Panc1 (cell line): ENCODE measurements around the gene GCKR. TPM values are rescaled to one million over a fixed set of nuclear protein-coding genes. Genes with fewer than 3 reads are reported as not detected.

Source experiments
- ATAC-seq: fragments of 200-7000 bp; cut with Tn5 transposase; 2 replicates; pipeline ENCODE4 v1.9.1; 2020; ENCODE audit warnings: mild to moderate bottlenecking, moderate library complexity
- BruUV-seq: library from RNA; stranded (reverse); fragments of 400-500 nt; replicated peaks from 2 replicates; lab custom pipeline; 2021; lab: Mats Ljungman, UMichigan
- CTCF ChIA-PET: fragments of 300-600 bp; sonication (Branson Sonifier 250); formaldehyde crosslinking; loops from one replicate; lab custom pipeline; 2022; ENCODE audit warnings: antibody characterized with exemption; lab: Charles Lee
- POLR2A ChIA-PET: fragments of 300-600 bp; sonication (Branson Sonifier 250); formaldehyde crosslinking; loops from one replicate; lab custom pipeline; 2022; ENCODE audit warnings: antibody characterized with exemption; lab: Charles Lee
- DNase-seq: peaks from one replicate; pipeline ENCODE4 v3.0.0-alpha.2; 2010; ENCODE audit warnings: low read depth, low spot score
- H3K27ac ChIP-seq: 2 replicates; pipeline ENCODE4 v1.5.1; 2011; ENCODE audit warnings: mild to moderate bottlenecking, low read length, inconsistent platforms
- H3K27me3 ChIP-seq: fragments of 200-500 bp; sonication (Bioruptor generic); 2 replicates; pipeline ENCODE4 v1.6.0; 2014; ENCODE audit warnings: low read length, inconsistent platforms; ENCODE audit not compliant: control insufficient read depth, insufficient read depth
- H3K36me3 ChIP-seq: fragments of 200-500 bp; sonication (Bioruptor generic); 2 replicates; pipeline ENCODE4 v1.5.1; 2014; ENCODE audit warnings: inconsistent platforms, mild to moderate bottlenecking, low read length, moderate library complexity; ENCODE audit not compliant: control insufficient read depth, insufficient read depth
- H3K4me1 ChIP-seq: 2 replicates; pipeline ENCODE4 v1.5.1; 2011; ENCODE audit warnings: inconsistent platforms, mild to moderate bottlenecking, low read length, moderate library complexity; ENCODE audit not compliant: control insufficient read depth, insufficient read depth
- H3K4me3 ChIP-seq, 2 experiments: 2 replicates each; pipeline ENCODE4 v1.5.1; 2011 to 2012; ENCODE audit warnings: low read depth in 2 of 2, low read length in 2 of 2, mild to moderate bottlenecking in 2 of 2, inconsistent platforms in 1 of 2, moderate library complexity in 1 of 2
- H3K9me3 ChIP-seq: fragments of 200-500 bp; sonication (Bioruptor generic); 2 replicates; pipeline ENCODE4 v1.5.1; 2014; ENCODE audit warnings: low read depth, mild to moderate bottlenecking, inconsistent platforms, low read length, moderate library complexity; ENCODE audit not compliant: control insufficient read depth, insufficient read depth
- POLR2AphosphoS5 ChIP-seq: IDR thresholded peaks from 2 replicates; pipeline ENCODE4 v1.6.1; 2012; ENCODE audit warnings: mild to moderate bottlenecking, low read depth, low read length, moderate library complexity
- SIN3A ChIP-seq: IDR thresholded peaks from 2 replicates; pipeline ENCODE4 v1.6.1; 2012; ENCODE audit warnings: low read depth, mild to moderate bottlenecking, low read length, moderate library complexity, borderline replicate concordance; ENCODE audit not compliant: insufficient read depth
- TCF7L2 ChIP-seq: IDR thresholded peaks from 2 replicates; pipeline ENCODE4 v1.6.1; 2011; ENCODE audit warnings: mild to moderate bottlenecking, low read depth, low read length, inconsistent platforms
- in situ Hi-C: cut with HindIII; loops from 2 replicates; pipeline ENCODE4 v1.10.0; 2016; ENCODE audit warnings: low sequenced_read_pairs, low pct_unique_long_range_greater_than_20kb
- intact Hi-C: fragments of 100-400 bp; cut with micrococcal nuclease; formaldehyde crosslinking; loops from one replicate; pipeline ENCODE4 v1.10.0; 2022; ENCODE audit not compliant: unreplicated experiment
- total RNA-seq: library from RNA; stranded (reverse); gene quantifications from one replicate; pipeline ENCODE4 v1.2.1, GENCODE V29; 2021; ENCODE audit not compliant: unreplicated experiment
- TF ChIP-seq, protein P1 (sequence below), 2 experiments: IDR thresholded peaks; 2 replicates each; pipeline ENCODE4 v1.6.1; 2011 to 2012; ENCODE audit warnings: low read depth in 2 of 2, control low read depth in 1 of 2, low read length in 1 of 2, mild to moderate bottlenecking in 1 of 2, moderate library complexity in 1 of 2; ENCODE audit not compliant: insufficient read depth in 1 of 2
- TF ChIP-seq, protein P2 (sequence below): fragments of 450-650 bp; IDR thresholded peaks from 2 replicates; pipeline ENCODE4 v1.5.1; 2017; ENCODE audit warnings: mild to moderate bottlenecking

Gene GCKR
- total RNA-seq, 1 experiment from 2014 or later, result 0.33 TPM

- H3K36me3 ChIP-seq, result no peaks in the 10 kb centered on the region
- no peak overlapping the region for H3K4me3 ChIP-seq
- H3K9me3 ChIP-seq, result no peaks in the 10 kb centered on the region
- ChIA-PET POLR2A (no interaction called here), CTCF (interaction anchor here (0.5 kb wide), 1 partner anchor 113 kb away, joined by 3 read pairs; no protein-coding TSS in a partner anchor)
- BruUV-seq, result no TSS peak
- H3K27me3 ChIP-seq, result peaks cover 28% of the 10 kb centered on the region
- no peak overlapping the region for H3K27ac ChIP-seq
- in situ Hi-C loops, result no loop called here
- intact Hi-C loops, result no loop called here
- no peaks in the 10 kb centered on the region; the same call in 1 of the 2 replicates for H3K4me1 ChIP-seq
- DNase-seq (no peak), ATAC-seq (no peak)
- TF ChIP-seq, protein P1, sequence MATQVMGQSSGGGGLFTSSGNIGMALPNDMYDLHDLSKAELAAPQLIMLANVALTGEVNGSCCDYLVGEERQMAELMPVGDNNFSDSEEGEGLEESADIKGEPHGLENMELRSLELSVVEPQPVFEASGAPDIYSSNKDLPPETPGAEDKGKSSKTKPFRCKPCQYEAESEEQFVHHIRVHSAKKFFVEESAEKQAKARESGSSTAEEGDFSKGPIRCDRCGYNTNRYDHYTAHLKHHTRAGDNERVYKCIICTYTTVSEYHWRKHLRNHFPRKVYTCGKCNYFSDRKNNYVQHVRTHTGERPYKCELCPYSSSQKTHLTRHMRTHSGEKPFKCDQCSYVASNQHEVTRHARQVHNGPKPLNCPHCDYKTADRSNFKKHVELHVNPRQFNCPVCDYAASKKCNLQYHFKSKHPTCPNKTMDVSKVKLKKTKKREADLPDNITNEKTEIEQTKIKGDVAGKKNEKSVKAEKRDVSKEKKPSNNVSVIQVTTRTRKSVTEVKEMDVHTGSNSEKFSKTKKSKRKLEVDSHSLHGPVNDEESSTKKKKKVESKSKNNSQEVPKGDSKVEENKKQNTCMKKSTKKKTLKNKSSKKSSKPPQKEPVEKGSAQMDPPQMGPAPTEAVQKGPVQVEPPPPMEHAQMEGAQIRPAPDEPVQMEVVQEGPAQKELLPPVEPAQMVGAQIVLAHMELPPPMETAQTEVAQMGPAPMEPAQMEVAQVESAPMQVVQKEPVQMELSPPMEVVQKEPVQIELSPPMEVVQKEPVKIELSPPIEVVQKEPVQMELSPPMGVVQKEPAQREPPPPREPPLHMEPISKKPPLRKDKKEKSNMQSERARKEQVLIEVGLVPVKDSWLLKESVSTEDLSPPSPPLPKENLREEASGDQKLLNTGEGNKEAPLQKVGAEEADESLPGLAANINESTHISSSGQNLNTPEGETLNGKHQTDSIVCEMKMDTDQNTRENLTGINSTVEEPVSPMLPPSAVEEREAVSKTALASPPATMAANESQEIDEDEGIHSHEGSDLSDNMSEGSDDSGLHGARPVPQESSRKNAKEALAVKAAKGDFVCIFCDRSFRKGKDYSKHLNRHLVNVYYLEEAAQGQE (IDR thresholded peaks at IDR 0.05; ENCODE audit: insufficient read depth in 1 of 2, low read depth in 2 of 2, low read length in 1 of 2), result no peak
- TF ChIP-seq TCF7L2, result no peak
- TF ChIP-seq, protein P2, sequence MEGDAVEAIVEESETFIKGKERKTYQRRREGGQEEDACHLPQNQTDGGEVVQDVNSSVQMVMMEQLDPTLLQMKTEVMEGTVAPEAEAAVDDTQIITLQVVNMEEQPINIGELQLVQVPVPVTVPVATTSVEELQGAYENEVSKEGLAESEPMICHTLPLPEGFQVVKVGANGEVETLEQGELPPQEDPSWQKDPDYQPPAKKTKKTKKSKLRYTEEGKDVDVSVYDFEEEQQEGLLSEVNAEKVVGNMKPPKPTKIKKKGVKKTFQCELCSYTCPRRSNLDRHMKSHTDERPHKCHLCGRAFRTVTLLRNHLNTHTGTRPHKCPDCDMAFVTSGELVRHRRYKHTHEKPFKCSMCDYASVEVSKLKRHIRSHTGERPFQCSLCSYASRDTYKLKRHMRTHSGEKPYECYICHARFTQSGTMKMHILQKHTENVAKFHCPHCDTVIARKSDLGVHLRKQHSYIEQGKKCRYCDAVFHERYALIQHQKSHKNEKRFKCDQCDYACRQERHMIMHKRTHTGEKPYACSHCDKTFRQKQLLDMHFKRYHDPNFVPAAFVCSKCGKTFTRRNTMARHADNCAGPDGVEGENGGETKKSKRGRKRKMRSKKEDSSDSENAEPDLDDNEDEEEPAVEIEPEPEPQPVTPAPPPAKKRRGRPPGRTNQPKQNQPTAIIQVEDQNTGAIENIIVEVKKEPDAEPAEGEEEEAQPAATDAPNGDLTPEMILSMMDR, result no peak
- TF ChIP-seq POLR2AphosphoS5, result no peak
- no peak for TF ChIP-seq SIN3A
Measured at GRCh38 chr2:27497288-27497627, 619 bp downstream of the GCKR start.

DNA sequence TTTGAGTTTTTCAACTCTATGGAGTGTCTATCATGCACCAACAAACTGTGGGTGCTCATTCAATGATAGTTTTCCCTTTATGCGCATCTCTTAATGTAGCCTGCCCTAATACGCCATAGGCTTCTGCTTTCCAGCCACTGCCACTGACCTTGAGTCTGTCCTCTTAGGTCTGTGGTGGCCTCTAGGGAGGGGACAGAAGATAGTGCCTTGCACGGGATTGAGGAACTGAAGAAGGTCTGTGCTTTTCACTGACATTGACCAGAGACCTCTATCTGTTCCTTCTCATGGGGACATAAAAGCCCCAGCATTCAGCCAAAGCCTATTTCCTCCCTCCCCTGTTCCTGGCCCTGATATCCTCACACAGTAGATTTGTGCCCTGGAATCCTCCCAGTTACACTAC is 2.3 kb downstream of the GCKR start:
- no peaks in the 10 kb centered on the region for H3K9me3 ChIP-seq
- no peak for TF ChIP-seq SIN3A
- TF ChIP-seq TCF7L2, result no peak
- no peak for TF ChIP-seq POLR2AphosphoS5
- H3K4me1 ChIP-seq, result no peaks in the 10 kb centered on the region; the same call in 1 of the 2 replicates
- DNase-seq (no peak), ATAC-seq (no peak)
- no peak overlapping the region for H3K4me3 ChIP-seq
- H3K27me3 ChIP-seq, result peaks cover 28% of the 10 kb centered on the region
- no peaks in the 10 kb centered on the region for H3K36me3 ChIP-seq
- no peak overlapping the region for H3K27ac ChIP-seq
- intact Hi-C loops, result no loop called here
- in situ Hi-C loops, result no loop called here
- ChIA-PET CTCF (interaction anchor here (0.7 kb wide), 1 partner anchor 17 kb away, joined by 4 read pairs; no protein-coding TSS in a partner anchor), POLR2A (no interaction called here)
- no TSS peak for BruUV-seq

- BruUV-seq, result no TSS peak
- Histone ChIP-seq H3K4me1 (no peaks in the 10 kb centered on the region), H3K27me3 (peaks cover 20% of the 10 kb centered on the region; the same call in 1 of the 2 replicates), H3K36me3 (no peaks in the 10 kb centered on the region), H3K9me3 (no peaks in the 10 kb centered on the region), H3K4me3 (no peak overlapping the region), H3K27ac (no peak overlapping the region)
- intact Hi-C loops, result no loop called here
- CTCF ChIA-PET, result no interaction called here
- no peak for TF ChIP-seq TCF7L2
- in situ Hi-C loops, result no loop called here
- POLR2A ChIA-PET, result no interaction called here
- DNase-seq (no peak), ATAC-seq (no peak)
Measured at GRCh38 chr2:27501042-27501441, 4.4 kb downstream of the GCKR start.
